DND-41 (cell line): ENCODE data around the gene CDH19.

Experiments used
- EZH2 ChIP-seq: IDR thresholded peaks from 3 replicates; pipeline ENCODE4 v1.6.1; 2012; ENCODE audit warnings: borderline replicate concordance, low read depth, mild to moderate bottlenecking, moderate library complexity, low read length, inconsistent platforms; ENCODE audit not compliant: severe bottlenecking
- TF ChIP-seq, protein P1 (sequence below): IDR thresholded peaks from 2 replicates; pipeline ENCODE4 v1.5.1; 2012; ENCODE audit warnings: borderline replicate concordance, low read length, moderate library complexity, mild to moderate bottlenecking; ENCODE audit not compliant: poor library complexity, severe bottlenecking; ENCODE audit errors: extremely low read depth

DNA sequence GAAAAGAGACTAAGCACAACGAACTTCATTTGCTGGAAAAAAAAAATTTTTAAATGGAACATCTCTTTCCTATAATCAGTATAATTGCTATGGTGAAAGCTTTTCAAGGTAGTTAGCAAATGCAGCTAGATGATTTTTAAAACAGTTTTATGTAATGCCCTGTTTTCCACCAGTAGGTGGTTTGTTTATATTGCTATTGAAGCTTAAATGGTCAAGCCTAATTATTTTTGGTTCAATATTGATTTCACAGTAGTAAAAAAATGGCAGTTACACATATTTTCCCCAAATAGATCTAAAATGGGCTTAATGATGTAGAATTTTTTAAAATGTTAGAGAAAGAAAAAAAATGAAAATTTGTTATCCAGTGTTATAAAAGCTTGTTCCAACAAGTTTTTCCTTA, 70.2 kb downstream of the CDH19 start:
- TF ChIP-seq, protein P1, sequence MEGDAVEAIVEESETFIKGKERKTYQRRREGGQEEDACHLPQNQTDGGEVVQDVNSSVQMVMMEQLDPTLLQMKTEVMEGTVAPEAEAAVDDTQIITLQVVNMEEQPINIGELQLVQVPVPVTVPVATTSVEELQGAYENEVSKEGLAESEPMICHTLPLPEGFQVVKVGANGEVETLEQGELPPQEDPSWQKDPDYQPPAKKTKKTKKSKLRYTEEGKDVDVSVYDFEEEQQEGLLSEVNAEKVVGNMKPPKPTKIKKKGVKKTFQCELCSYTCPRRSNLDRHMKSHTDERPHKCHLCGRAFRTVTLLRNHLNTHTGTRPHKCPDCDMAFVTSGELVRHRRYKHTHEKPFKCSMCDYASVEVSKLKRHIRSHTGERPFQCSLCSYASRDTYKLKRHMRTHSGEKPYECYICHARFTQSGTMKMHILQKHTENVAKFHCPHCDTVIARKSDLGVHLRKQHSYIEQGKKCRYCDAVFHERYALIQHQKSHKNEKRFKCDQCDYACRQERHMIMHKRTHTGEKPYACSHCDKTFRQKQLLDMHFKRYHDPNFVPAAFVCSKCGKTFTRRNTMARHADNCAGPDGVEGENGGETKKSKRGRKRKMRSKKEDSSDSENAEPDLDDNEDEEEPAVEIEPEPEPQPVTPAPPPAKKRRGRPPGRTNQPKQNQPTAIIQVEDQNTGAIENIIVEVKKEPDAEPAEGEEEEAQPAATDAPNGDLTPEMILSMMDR, result no peak
- no peak for TF ChIP-seq EZH2
